HPDE6-E6E7 (cell line): Measurements from ENCODE around the gene TAMALIN.

Experiments
- DNase-seq: peaks from one replicate; pipeline ENCODE4 v3.0.0; 2011; ENCODE audit warnings: missing footprints; ENCODE audit errors: extremely low spot score

TAMALIN gene

DNA sequence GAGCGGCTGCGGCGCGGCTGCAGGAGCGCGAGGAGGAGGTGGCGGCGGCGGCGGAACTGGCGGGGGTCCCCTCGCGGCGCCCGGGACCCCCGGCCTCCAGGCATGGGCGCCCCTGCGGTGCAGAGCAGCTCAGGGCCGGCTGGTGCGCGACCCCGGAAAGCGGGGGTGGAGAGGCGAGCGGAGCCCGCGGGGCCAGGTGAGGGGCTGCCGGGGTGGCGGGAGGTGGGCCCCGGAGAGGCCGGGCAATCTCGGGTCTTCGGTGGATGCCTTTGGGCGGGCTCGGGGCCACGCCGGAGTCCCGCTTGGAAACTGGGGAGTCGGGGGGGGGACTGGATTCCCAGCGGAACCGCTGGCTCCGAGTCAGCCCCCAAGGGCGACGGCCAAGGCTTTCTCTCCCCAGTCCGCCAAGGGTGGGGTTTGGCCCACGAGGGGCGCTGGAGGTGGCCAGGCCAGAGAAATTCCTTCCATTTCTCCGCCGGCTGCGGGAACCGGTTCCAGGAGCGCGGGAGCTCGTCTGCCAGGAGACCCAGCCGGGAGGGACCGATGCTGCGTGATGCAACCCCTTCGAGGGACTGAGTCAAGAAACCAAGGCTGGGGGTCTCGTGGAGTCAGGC lies 30.6 kb downstream of the TAMALIN start:
- DNase-seq = no peak

DNA sequence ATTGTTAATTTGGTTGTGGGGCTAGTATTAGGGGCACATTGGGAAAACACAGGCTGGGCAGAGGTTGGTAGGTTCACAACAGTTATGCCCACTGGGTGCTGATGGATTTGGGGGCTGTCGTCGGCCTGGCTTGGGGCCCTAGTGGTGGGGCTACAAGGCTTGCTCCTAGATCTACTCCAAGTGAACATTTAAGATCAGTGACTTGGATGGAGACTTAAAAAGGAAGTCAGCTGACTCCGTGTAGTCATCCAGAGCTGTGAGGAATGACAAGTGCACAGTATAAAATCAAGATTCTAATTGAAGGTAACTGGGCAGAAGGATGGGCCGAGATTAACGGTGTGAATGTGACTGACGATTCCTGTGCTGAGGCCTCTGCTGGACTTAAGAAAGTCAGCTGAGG lies 31.7 kb downstream of the TAMALIN start:
- DNase-seq = no peak

DNA sequence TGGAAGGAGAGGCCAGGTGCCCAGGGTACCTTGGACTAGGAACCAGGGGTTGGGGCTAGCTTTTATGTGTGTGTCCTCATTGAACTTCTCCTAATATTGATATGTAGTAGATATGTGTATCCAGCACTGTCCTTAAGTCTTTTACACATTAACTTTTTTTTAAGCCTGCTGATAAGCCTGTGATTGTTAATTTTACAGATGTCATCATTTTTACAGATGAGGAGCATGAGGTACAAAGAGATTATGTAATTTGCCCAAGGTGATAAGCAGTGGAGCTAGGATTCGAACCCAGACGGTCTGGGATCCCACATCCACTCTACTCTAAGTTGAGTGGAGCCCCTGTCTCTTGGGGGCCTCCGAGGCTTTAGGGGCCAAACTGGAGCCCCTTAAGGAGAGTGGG lies 34.3 kb downstream of the TAMALIN start:
- DNase-seq = no peak

DNA sequence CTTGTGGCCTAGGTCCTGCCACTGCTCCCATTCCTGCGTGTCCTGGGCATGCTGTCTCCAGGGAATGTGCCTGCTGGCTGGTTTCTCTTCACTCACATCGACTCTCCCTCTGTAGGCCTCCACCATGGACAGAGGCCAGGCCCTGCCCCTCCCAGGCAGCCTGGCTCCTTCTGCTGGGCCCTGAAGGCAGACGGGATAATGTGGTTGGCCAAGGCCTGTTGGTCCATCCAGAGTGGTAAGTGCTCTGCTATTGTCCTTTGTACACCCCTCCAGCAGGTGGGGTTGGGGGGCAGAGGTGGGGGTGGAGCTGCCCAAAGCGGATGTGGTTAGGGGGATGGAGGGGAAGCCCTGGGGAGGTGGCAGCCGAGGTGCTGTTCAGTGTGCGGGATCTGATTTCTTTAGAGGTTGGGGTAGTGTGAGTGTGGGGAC lies 35.0 kb downstream of the TAMALIN start:
- DNase-seq = no peak

DNA sequence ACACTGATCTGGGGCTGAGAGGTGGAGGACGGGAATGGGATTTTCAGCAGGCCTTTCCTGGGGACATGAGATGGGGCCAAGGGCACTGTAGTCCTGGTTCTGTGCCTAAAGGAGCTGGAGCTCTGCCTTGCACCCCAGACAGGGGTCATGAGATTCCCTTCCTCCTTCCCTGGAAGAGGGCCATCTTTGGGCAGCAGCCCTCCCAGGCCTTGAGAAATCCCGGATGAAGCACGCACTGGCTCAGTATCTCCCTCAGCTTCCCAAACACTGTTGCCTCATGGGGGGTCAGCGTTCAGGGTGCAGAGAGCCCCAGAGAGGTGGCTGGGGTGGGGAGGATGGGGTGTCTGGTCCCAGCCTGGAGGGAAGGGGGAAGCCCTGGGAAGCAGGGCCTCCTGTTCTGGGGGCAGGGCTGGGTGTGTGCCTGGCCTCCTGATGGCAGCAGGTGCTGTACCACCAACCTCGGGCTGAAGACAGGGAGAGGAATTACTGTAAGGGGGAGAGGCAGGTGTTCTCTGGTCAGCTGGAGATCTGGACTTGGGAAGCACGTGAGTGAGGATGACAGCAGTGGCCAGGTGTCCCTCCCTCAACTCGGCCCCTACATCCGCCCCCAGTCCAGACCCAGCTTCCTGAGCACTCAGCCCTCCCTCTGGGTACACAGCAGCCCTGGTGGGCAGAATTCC lies 36.1 kb downstream of the TAMALIN start:
- DNase-seq = no peak

DNA sequence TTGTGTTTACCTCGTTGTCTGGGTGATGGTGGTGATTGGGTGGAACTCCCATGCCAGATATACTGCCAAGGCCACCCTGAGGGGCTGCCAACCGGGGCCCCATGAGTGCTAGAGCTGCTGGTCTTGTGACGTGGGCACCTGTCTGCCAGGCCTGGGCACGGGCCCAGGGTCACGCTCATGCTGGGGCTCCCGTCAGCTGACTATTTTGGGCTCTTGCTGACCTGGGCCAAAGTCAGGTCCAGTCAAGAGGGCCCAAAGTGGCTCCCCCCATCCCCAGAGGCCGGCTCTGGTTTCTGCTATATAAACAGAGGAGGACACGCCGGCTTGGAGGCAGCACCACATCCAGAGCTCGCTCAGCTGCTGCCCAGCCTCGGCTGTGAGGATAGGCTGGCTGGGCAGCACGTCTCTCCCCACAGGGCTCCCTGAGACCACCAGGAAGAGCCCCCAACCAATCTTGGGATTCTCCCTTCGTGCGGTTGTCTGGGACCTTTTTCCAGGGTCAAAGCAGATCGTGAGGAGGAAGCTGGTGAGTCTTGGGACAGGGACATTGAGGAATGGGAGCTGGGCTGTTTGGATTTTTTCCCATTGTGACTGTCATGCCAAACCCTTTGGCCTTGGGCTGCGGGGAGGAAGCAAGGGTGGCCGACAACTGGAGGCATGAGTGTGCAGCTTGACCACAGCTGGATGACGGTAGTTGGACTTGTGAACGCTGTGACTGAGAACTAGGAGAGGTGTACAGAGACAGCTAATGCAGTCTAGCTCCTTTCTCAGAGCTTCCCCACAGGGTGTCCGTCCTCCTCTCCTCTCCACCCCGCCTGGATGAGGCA lies 36.9 kb downstream of the TAMALIN start:
- DNase-seq = no peak

DNA sequence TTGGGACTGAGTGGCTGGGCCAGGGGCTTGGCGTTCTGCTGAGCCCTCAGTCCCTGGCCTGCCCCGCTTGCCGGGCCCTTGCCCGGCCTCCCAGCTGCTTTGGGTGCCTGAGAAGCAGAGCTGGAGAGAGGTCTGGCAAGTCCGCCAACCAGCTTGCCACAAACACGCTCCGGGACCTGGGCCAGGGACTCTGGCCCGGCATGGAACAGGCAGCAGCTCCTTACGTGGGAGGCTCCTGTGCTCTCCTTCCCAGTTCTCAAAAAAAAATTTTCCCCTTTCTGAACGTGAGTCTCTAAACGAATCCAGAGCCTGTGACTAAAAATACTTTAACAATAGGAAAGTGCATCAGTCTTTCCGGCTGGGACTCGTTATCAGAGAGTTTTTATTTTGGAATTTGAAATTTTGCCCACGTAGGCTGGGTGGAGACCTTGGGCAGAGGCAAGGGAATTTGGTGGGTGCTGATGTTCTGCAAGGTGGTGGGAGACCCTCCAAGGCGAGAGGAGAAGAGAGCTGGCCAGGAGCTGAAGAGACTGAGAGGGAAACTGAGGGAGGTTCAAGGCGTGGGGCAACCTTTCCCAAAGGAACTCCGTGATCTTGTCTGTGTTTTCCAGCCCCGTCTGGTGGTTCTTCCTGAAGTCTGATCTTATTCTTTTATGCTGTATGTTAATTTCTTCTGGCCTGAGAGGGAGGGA lies 37.7 kb downstream of the TAMALIN start:
- DNase-seq = no peak

DNA sequence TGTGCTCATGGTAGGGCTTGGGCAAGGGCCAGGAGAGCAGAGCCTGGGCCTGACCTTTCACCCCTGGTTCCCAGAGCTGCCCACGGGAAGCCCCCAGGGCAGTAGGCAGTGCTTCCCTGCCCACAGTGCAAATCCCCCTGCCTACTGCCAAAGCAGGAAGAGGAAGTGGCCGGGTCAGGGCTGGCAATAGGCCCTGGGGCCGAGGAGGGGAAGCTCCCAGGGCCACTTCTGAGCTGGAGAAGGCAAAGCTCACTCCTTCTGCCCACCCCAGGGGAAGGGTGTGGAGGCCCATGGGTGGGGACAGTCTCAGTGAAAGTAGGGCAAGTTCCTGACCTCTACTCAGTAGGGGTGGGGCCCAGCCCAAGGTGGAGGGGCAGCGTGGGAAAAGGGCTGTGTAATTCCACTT lies 39.1 kb downstream of the TAMALIN start:
- DNase-seq = no peak

DNA sequence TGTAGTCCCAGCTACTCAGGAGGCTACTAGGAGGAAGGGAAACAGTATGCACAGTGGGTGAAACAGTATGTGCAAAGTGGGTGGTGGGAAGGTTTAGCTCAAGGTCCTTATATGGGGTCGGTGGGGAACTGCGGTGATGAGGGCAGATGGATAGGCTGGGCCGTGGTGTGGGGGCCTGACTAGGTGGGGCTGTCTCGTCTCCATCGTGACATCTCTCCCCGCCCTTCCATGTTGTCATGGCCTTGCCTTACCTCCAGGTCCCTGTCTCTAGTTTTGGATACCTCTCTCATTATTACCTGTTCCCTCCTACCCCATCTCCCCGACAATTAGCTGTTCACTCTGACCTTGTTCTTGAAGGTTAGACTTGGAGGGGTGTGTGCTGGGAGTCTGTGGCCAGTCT lies 40.1 kb downstream of the TAMALIN start:
- no peak for DNase-seq

DNA sequence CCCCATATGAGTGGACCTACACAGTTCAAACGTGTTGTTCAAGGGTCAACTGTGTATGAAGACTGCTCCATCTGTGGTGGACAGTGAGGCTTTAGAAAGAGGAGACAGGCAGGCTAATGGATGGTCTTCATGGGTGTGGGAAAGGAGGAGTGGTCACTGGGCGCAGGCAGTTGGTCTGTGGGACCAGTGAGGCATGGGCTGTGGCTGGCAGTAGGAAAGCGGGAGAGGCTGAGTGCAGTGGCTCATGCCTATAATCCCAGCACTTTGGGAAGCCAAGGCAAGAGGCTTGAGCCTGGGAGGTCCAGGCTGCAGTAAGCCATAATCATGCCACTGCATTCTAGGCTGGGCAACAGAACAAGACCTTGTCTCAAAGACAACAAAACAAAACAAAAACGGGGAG lies 42.5 kb downstream of the TAMALIN start:
- DNase-seq = no peak

DNA sequence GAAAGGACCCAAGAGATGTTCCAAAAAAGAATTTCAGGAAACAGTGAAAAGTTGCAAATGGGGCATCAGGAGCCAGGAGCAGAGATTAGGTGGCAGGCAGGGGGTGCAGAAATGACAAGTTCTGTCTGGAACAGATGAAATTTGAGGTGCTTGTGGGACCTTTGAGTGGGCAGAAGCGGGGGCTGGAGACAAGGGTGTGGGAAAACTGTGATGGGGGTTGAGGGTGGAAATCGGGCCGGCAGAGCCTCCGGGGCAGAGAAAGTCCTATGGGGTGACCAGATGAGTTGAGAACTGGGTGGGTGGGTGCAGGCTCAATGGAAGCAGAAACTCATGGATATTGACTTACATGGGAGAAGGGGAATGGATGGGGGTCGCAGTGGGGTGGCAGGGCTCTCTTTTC lies 42.9 kb downstream of the TAMALIN start:
- DNase-seq = no peak

DNA sequence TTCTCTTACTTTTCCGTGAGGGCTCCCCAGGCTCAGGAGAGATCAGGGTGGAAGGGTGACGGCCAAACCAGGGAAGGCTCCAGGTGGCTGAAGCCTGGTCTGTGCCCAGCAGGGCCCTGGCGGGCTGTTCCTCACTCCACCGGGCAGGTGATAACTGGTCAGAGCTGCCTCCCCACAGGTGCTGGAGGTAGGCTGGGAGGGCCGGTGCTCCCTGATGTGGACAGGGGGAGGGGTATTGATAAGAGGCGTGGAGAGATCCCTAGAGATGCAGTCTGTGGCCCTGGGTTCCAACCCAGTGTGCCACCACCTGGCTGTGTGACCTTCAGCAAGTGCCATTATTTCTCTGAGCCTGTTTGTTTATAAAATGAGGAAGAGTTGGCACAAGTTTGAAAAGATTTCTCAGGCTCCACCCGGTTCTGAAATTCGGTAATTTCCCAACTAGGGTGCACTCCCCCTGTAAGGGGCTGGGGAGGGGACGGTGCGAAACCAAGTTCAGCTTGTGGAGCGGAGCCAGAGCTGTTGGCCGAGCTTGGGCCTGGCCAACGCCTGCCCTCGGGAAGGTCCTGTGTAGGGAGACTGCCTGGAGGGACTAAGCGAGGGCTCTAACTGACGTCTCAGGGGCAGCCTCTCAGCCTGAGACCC lies 43.5 kb downstream of the TAMALIN start:
- DNase-seq = no peak

DNA sequence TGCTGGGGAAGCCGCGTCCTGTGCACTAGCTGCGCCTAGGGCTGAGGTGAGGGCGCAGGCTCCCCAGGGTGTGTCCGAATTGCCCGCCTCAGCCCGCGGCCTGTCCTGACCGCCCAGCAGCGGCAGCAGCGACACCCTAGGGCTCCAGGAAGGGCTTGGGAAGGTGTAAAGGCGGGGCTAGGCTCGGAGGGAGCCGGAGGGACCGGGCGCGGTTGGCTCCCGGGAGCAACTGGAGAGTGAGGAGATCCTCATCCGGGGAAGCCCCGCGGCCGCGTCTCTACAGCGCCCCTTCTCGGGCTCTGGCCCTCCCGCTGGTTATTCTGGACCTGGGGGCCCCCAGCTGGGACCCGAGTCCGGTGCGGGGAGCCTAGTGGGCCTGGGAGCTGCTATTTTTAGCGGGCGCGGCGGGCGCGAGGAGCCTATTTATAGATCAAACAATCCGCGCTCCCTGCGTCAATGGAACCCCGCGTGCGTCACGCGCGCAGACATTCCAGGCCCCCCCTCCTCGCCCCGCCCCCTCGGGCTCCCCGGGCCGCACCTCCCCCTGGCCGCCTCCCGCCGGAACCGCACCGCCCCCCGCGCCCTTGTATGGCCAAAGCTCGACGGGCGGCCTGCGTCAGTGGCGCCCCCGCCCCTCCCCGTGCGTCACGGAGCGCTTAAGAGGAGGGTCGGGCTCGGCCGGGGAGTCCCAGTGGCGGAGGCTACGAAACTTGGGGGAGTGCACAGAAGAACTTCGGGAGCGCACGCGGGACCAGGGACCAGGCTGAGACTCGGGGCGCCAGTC lies 44.2 kb downstream of the TAMALIN start, which contains the start of gene NR4A1:
Gene NR4A1, plus strand, starts transcription at position 685 of the 784 bp plus-strand sequence. CDS start 2,887 bp downstream, outside the sequence.
- DNase-seq = peak; percentile 80

DNA sequence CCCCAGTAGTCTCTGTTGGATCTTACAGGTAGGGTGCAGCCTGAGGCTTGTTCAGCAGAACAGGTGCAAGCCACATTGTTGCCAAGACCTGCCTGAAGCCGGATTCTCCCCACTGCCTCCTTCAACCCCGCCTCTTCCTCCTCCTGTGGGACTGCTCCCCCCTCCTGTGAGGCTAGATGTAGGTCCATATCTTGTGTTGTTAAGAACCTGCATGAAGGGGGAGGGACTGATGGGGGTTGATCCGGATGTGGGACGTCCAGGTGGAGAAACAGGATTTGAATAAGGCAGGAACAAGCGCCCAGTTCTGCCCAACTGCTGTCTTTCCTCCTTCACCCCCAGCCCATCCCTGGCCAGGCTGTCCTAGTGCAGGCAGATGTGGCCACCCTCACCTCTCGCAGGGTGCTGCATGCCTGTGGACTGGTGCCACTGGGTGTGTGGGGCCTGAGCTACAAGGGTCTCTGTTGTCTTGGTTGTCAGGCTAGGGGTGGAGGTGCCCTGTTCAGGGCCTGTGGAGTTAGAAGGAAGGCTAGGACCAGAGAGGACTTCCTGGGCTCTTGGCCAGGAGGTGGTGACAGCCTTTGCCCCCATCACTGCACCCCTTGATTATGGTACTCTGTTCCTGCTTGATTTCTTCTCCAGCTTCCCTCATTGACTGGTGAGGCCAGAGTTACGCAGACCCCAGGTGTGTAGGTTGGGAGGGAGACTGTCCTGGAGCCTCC lies 45.9 kb downstream of the TAMALIN start:
- DNase-seq = no peak

DNA sequence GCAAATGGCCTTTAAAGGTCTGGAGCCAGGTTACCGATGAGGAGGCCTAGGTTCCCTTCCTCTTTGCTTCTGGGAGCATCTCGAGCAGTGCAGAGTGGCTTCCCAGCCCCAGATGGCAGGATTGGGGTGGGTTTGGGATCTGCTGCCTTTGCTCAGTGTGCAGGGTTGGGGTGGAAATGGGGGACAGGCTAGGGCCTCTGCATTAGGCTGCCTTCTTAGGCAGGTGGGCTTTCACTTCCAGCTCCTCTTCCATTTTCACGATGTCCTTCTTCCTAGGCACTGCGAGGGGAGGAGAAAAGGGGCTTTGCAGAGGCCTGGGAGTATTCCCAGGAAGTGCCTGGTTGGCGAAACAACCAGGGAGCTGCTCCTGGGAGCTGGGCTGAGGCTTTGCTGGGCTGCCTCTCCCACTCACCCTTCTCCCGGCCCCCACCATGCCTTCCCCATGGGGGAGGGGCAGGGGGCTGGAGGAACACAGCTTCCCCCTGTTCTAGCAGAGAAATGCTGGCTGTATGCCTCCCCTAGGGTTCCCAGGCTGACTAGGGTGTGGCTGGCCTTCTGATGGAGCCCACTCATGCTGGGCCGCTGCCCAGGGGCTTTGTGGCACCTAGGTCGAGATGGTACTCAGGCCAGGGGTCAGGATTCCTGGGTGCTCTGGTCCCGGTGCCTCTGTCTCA lies 46.9 kb downstream of the TAMALIN start:
- no peak for DNase-seq

DNA sequence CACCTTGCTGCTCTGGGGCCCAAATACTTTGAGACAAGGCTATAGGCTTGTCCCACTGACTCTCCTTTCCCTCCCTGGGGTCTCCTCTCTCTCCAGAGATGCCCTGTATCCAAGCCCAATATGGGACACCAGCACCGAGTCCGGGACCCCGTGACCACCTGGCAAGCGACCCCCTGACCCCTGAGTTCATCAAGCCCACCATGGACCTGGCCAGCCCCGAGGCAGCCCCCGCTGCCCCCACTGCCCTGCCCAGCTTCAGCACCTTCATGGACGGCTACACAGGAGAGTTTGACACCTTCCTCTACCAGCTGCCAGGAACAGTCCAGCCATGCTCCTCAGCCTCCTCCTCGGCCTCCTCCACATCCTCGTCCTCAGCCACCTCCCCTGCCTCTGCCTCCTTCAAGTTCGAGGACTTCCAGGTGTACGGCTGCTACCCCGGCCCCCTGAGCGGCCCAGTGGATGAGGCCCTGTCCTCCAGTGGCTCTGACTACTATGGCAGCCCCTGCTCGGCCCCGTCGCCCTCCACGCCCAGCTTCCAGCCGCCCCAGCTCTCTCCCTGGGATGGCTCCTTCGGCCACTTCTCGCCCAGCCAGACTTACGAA lies 47.6 kb downstream of the TAMALIN start:
- no peak for DNase-seq

DNA sequence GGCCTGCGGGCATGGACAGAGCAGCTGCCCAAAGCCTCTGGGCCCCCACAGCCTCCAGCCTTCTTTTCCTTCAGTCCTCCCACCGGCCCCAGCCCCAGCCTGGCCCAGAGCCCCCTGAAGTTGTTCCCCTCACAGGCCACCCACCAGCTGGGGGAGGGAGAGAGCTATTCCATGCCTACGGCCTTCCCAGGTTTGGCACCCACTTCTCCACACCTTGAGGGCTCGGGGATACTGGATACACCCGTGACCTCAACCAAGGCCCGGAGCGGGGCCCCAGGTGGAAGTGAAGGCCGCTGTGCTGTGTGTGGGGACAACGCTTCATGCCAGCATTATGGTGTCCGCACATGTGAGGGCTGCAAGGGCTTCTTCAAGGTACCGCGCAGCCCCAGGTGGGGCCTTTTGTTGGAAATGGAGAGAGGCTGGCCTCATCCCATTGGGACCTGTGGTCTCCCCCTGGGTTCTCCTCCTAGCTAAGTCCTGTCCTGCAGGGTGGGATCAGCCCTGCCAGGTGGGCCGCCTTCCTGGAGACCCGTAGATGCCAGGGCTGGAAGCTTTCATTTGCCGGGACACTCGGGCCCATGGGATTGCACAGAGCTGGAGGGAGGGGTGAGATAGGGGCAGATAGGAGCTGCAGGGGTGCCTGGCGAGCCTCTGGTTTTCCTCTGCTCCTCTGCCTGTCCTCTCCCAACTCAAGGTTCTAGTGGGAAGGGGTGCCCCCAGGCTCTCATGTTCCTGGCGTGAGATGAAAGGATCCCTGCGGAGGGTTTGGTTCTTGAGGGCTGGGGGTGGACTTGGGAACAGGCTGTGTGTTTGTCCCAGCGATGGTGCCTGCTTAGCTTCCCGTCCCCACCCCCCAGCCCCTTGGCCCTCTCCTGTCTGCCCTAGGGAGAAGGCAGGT lies 48.3 kb downstream of the TAMALIN start:
- no peak for DNase-seq
